PC-9 (cell line): ENCODE data around the gene UBXN10. TPM values are rescaled to one million over a fixed set of nuclear protein-coding genes. Genes with fewer than 3 reads are reported as not detected.

Source experiments
- BruUV-seq: library from RNA; stranded (reverse); fragments of 400-500 nt; replicated peaks from 2 replicates; lab custom pipeline; 2021; lab: Mats Ljungman, UMichigan
- CTCF ChIA-PET: fragments of 300-600 bp; sonication (Branson Sonifier 250); formaldehyde crosslinking; loops from one replicate; lab custom pipeline; 2022; ENCODE audit warnings: antibody characterized with exemption; lab: Charles Lee
- POLR2A ChIA-PET: fragments of 300-600 bp; sonication (Branson Sonifier 250); formaldehyde crosslinking; loops from one replicate; lab custom pipeline; 2022; ENCODE audit warnings: antibody characterized with exemption; ENCODE audit not compliant: unreplicated experiment; lab: Charles Lee
- DNase-seq, 2 experiments: peaks; one replicate each; pipeline versions ENCODE4 v3.0.0 to v3.0.0-alpha.2; 2015 to 2022; ENCODE audit warnings: mixed read lengths in 1 of 2
- H2AFZ ChIP-seq: fragments of 200-600 bp; sonication (generic); 2 replicates; pipeline ENCODE4 v1.8.1; 2017; ENCODE audit warnings: antibody characterized with exemption
- H3F3A ChIP-seq: fragments of 200-600 bp; sonication (generic); 2 replicates; pipeline ENCODE4 v1.8.1; 2017; ENCODE audit warnings: antibody characterized with exemption, mild to moderate bottlenecking, low read depth; ENCODE audit not compliant: insufficient read depth
- H3K27ac ChIP-seq: fragments of 200-600 bp; sonication (generic); 2 replicates; pipeline ENCODE4 v1.6.1; 2016; ENCODE audit warnings: mixed run types
- H3K27me3 ChIP-seq: fragments of 200-600 bp; sonication (generic); 2 replicates; pipeline ENCODE4 v1.6.1; 2016; ENCODE audit warnings: low read depth, mixed run types; ENCODE audit not compliant: insufficient read depth
- H3K36me3 ChIP-seq: fragments of 200-600 bp; sonication (generic); 2 replicates; pipeline ENCODE4 v1.6.1; 2016; ENCODE audit warnings: low read depth, mixed run types
- H3K4me1 ChIP-seq: fragments of 200-600 bp; sonication (generic); replicated peaks from 2 replicates; pipeline ENCODE4 v1.6.1; 2016; ENCODE audit warnings: mixed run types; ENCODE audit not compliant: insufficient read depth
- H3K4me2 ChIP-seq: fragments of 200-600 bp; sonication (generic); 2 replicates; pipeline ENCODE4 v1.6.1; 2017; ENCODE audit warnings: mixed run types
- H3K4me3 ChIP-seq: fragments of 200-600 bp; sonication (generic); 2 replicates; pipeline ENCODE4 v1.6.1; 2016; ENCODE audit warnings: mixed run types
- H3K79me2 ChIP-seq: fragments of 200-600 bp; sonication (generic); 2 replicates; pipeline ENCODE4 v1.6.1; 2017; ENCODE audit warnings: low read depth, mixed run types
- H3K9me2 ChIP-seq: fragments of 200-600 bp; sonication (generic); 2 replicates; pipeline ENCODE4 v1.8.1; 2017; ENCODE audit warnings: mild to moderate bottlenecking; ENCODE audit not compliant: insufficient read depth
- H3K9me3 ChIP-seq: fragments of 200-600 bp; sonication (generic); 2 replicates; pipeline ENCODE4 v1.8.1; 2016; ENCODE audit warnings: low read depth; ENCODE audit not compliant: insufficient read depth
- H4K20me1 ChIP-seq: fragments of 200-600 bp; sonication (generic); 2 replicates; pipeline ENCODE4 v1.8.1; 2017; ENCODE audit not compliant: insufficient read depth
- EZH2 ChIP-seq: fragments of 200-600 bp; sonication (generic); IDR thresholded peaks from 2 replicates; pipeline ENCODE4 v1.8.0; 2017; ENCODE audit warnings: antibody characterized with exemption, low read depth
- intact Hi-C: fragments of 100-400 bp; cut with micrococcal nuclease; formaldehyde crosslinking; loops from one replicate; pipeline ENCODE4 v1.10.0; 2022; ENCODE audit not compliant: unreplicated experiment
- total RNA-seq: library from RNA; stranded (reverse); gene quantifications from 2 replicates; pipeline ENCODE4 v1.2.3, GENCODE V29; 2021
- TF ChIP-seq, protein P1 (sequence below): fragments of 200-600 bp; sonication (generic); conservative IDR thresholded peaks from 2 replicates; pipeline ENCODE4 v1.6.1; 2017; ENCODE audit warnings: mixed run types, antibody characterized with exemption, mild to moderate bottlenecking, moderate library complexity

UBXN10 gene
- total RNA-seq, 1 experiment from 2014 or later, result 11.9 TPM

DNA sequence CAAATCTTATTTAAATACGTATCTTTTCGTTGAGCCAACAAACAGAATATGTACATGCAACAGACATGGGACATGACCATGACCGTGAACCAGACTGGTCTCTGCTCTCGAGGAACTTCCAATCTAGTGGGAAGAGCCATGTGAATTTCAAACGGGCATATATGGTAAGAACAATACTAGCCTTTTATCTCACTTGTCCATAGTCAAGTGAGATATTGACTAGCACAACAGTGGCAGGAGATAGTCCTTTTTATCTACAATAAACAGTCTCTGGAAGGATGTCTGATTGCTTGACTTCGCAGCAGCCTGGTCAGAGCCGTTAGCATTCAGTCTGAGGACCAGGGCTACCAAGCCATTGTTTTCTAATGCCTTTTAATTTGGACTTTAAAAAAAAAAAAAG, 13.0 kb downstream of the UBXN10 start:
- Histone ChIP-seq H3K36me3 (no peaks in the 10 kb centered on the region), H2AFZ (no peak overlapping the region), H3K27ac (peak overlapping the region; percentile 26; the same call in 1 of the 2 replicates), H3F3A (peaks cover 10% of the 10 kb centered on the region; the same call in 1 of the 2 replicates), H3K4me1 (peaks cover 23% of the 10 kb centered on the region), H3K79me2 (no peaks in the 10 kb centered on the region), H3K27me3 (no peaks in the 10 kb centered on the region), H4K20me1 (no peaks in the 10 kb centered on the region), H3K9me3 (no peaks in the 10 kb centered on the region), H3K4me3 (no peak overlapping the region), H3K4me2 (0 out of 2 replicates have a peak overlapping the region, but pooled peaks have one; percentile 20), H3K9me2 (no peaks in the 10 kb centered on the region)
- intact Hi-C loops, result loop anchor here (5.0 kb wide), 1 partner anchor 97 kb away; no protein-coding TSS in a partner anchor
- TF ChIP-seq, protein P1, sequence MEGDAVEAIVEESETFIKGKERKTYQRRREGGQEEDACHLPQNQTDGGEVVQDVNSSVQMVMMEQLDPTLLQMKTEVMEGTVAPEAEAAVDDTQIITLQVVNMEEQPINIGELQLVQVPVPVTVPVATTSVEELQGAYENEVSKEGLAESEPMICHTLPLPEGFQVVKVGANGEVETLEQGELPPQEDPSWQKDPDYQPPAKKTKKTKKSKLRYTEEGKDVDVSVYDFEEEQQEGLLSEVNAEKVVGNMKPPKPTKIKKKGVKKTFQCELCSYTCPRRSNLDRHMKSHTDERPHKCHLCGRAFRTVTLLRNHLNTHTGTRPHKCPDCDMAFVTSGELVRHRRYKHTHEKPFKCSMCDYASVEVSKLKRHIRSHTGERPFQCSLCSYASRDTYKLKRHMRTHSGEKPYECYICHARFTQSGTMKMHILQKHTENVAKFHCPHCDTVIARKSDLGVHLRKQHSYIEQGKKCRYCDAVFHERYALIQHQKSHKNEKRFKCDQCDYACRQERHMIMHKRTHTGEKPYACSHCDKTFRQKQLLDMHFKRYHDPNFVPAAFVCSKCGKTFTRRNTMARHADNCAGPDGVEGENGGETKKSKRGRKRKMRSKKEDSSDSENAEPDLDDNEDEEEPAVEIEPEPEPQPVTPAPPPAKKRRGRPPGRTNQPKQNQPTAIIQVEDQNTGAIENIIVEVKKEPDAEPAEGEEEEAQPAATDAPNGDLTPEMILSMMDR, result no peak
- TF ChIP-seq EZH2, result no peak
- no peak for DNase-seq
- CTCF ChIA-PET, result interaction anchor here (0.6 kb wide), 1 partner anchor 14 kb away, joined by 18 read pairs; no protein-coding TSS in a partner anchor
- no TSS peak for BruUV-seq
- POLR2A ChIA-PET, result no interaction called here

DNA sequence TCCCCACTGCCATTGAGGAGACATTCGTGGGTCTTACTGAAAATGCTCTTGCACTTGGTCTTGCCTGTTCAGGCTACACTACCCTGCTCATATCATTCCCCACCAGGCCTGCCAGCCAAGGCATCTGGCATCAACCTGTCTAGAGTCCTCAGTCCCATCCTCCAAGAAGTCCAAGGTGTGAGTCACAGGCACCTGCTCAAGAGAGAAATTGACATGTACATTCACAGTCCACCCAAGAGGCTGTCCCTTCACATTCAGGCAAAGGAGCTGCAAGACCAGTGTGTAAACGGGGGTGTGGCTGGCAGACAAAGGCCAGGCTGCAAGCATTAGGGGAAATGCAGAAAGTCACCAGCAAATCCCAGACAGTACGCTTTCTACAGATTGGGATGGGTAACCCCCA, 13.5 kb downstream of the UBXN10 start:
- ChIA-PET CTCF (interaction anchor here (0.6 kb wide), 2 partner anchors 13 to 162 kb away, joined by 3 to 18 read pairs; no protein-coding TSS in a partner anchor), POLR2A (interaction anchor here (0.6 to 0.8 kb wide), 3 partner anchors 12 to 214 kb away, joined by 3 to 4 read pairs (median 3); no protein-coding TSS in a partner anchor)
- TF ChIP-seq EZH2, result no peak
- peak overlapping the region; percentile 31; the same call in 1 of the 2 replicates for H3K27ac ChIP-seq
- intact Hi-C loops, result loop anchor here (5.0 kb wide), 1 partner anchor 97 kb away; no protein-coding TSS in a partner anchor
- no peaks in the 10 kb centered on the region for H3K79me2 ChIP-seq
- DNase-seq, result peak; percentile 76 to 93
- no peaks in the 10 kb centered on the region for H3K27me3 ChIP-seq
- H3K4me3 ChIP-seq, result no peak overlapping the region
- no peaks in the 10 kb centered on the region for H3K9me2 ChIP-seq
- peak overlapping the region; percentile 20 for H3K4me2 ChIP-seq
- no peak overlapping the region for H2AFZ ChIP-seq
- peaks cover 23% of the 10 kb centered on the region for H3K4me1 ChIP-seq
- peaks cover 10% of the 10 kb centered on the region; the same call in 1 of the 2 replicates for H3F3A ChIP-seq
- H3K9me3 ChIP-seq, result no peaks in the 10 kb centered on the region
- no peaks in the 10 kb centered on the region for H4K20me1 ChIP-seq
- H3K36me3 ChIP-seq, result no peaks in the 10 kb centered on the region
- BruUV-seq, result no TSS peak

DNA sequence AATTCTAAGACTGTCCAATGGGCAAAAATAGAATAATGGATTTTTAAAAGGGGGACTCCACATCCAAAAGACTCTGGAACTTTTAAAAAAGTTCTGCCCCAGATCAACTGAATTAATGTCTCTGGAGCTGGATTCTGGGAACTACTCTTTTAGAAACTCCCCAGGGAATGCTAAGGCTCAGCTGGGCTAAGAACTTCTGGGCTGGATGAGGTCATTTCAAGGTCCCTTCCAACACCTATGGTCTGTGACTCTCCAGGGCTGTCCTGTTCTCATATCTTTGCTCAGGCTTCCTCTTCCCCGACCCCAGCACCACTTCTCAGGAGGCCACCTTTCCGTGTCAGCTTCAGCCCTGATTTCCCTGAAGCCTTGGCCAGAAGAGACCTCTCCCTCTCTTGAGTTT, 13.9 kb downstream of the UBXN10 start:
- ChIA-PET CTCF (interaction anchor here (0.6 kb wide), 1 partner anchor 162 kb away, joined by 3 read pairs; no protein-coding TSS in a partner anchor), POLR2A (interaction anchor here (0.6 to 0.8 kb wide), 3 partner anchors 11 to 214 kb away, joined by 3 to 4 read pairs (median 3); no protein-coding TSS in a partner anchor)
- Histone ChIP-seq H3K79me2 (no peaks in the 10 kb centered on the region), H3K27me3 (no peaks in the 10 kb centered on the region), H3K4me3 (no peak overlapping the region), H3K27ac (peak overlapping the region; percentile 31; the same call in 1 of the 2 replicates), H4K20me1 (no peaks in the 10 kb centered on the region), H3F3A (peaks cover 10% of the 10 kb centered on the region; the same call in 1 of the 2 replicates), H3K9me2 (no peaks in the 10 kb centered on the region), H3K4me1 (peaks cover 23% of the 10 kb centered on the region), H2AFZ (no peak overlapping the region), H3K9me3 (no peaks in the 10 kb centered on the region), H3K4me2 (peak overlapping the region; percentile 20), H3K36me3 (no peaks in the 10 kb centered on the region)
- intact Hi-C loops, result loop anchor here (5.0 kb wide), 1 partner anchor 98 kb away; no protein-coding TSS in a partner anchor
- no peak for DNase-seq
- no peak for TF ChIP-seq EZH2
- TF ChIP-seq, protein P1, result no peak
- no TSS peak for BruUV-seq
